ENCODE measurements around the gene ADAMTS15. TPM values are rescaled to one million over a fixed set of nuclear protein-coding genes. Genes with fewer than 3 reads are reported as not detected.

The ADAMTS15 gene
- total RNA-seq, 2 donors from 2014 or later = 4.0 to 9.9 TPM

DNA sequence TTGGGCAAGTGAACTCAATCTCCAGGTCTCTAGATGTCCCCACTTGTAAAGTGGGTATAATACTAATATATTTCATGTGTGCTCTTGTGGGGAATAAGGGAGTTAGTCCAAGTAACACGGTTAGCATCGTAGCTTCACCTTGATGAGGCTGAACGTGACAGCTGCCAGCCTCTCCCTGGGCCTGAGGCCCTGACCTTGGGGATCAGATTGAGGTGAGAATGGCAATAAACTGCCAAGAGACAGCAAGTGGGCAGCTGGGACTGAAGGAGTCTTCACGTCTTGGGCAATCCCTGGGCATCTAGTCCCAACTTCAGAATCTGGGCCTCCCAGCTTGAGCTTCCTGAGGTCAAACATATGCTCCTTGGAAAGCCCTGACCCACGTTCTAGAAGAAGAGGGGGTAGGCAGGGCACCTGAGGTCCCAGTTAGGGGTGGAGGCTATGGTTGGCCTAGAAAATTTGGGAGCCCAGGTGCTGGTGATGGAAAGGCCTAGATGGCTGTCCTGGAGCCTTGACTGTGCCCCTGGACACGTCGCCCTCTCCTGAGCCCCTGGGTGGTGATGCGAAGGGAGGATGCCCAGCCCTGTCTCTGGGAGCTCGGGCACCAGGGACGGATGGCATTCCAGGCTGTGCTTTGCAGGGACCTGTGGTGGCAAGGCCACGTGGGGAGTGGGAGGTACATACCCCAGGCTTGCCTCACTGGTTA lies 23.4 kb downstream of the ADAMTS15 start:
- H3K27ac ChIP-seq = no peak overlapping the region
- no peaks in the 10 kb centered on the region for H3K36me3 ChIP-seq
- intact Hi-C loops (cut with DNase I) = no loop called here
- TF ChIP-seq, protein P1, sequence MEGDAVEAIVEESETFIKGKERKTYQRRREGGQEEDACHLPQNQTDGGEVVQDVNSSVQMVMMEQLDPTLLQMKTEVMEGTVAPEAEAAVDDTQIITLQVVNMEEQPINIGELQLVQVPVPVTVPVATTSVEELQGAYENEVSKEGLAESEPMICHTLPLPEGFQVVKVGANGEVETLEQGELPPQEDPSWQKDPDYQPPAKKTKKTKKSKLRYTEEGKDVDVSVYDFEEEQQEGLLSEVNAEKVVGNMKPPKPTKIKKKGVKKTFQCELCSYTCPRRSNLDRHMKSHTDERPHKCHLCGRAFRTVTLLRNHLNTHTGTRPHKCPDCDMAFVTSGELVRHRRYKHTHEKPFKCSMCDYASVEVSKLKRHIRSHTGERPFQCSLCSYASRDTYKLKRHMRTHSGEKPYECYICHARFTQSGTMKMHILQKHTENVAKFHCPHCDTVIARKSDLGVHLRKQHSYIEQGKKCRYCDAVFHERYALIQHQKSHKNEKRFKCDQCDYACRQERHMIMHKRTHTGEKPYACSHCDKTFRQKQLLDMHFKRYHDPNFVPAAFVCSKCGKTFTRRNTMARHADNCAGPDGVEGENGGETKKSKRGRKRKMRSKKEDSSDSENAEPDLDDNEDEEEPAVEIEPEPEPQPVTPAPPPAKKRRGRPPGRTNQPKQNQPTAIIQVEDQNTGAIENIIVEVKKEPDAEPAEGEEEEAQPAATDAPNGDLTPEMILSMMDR (IDR thresholded peaks at IDR 0.05) = no peak
- no peaks in the 10 kb centered on the region for H3K4me1 ChIP-seq
- no peaks in the 10 kb centered on the region for H3K27me3 ChIP-seq
- H3K4me3 ChIP-seq = no peak overlapping the region
- no peak for DNase-seq
- no peak overlapping the region for H3K9ac ChIP-seq (ENCODE audit: low read depth in 2 of 2, low read length in 2 of 2)
- H3K9me3 ChIP-seq = no peaks in the 10 kb centered on the region

DNA sequence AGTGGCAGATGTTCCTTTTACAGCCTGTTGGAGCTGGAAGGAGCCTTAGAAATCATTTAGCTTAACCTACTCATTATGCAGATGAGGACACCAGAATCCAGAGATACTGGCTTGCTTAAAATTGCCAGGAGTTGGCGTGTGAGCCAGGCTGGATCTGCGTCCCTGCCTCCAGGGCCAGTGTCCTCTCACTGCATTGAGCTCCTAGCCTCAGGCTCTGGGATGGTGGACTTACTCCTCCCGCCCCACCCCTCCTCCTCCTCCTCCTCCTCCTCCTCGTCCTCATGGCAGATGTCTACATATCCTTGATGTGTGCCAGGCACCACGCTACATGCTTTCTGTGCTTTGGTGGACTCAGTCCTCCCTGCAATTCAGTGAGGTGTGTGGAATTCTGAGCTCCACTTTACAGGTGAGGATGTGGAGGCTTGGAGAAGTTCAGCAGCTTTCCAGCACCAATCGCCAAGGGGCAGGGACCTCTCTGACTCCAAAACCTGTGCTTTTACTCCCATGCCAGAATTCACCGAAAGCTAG lies 24.1 kb downstream of the ADAMTS15 start:
- H3K9me3 ChIP-seq = no peaks in the 10 kb centered on the region
- H3K36me3 ChIP-seq = no peaks in the 10 kb centered on the region
- H3K4me1 ChIP-seq = no peaks in the 10 kb centered on the region
- H3K9ac ChIP-seq (ENCODE audit: low read depth in 2 of 2, low read length in 2 of 2) = no peak overlapping the region
- DNase-seq = no peak
- TF ChIP-seq, protein P1 (IDR thresholded peaks at IDR 0.05) = no peak
- no peak overlapping the region for H3K4me3 ChIP-seq
- no peak overlapping the region for H3K27ac ChIP-seq
- no peaks in the 10 kb centered on the region for H3K27me3 ChIP-seq
- intact Hi-C loops (cut with DNase I) = no loop called here

DNA sequence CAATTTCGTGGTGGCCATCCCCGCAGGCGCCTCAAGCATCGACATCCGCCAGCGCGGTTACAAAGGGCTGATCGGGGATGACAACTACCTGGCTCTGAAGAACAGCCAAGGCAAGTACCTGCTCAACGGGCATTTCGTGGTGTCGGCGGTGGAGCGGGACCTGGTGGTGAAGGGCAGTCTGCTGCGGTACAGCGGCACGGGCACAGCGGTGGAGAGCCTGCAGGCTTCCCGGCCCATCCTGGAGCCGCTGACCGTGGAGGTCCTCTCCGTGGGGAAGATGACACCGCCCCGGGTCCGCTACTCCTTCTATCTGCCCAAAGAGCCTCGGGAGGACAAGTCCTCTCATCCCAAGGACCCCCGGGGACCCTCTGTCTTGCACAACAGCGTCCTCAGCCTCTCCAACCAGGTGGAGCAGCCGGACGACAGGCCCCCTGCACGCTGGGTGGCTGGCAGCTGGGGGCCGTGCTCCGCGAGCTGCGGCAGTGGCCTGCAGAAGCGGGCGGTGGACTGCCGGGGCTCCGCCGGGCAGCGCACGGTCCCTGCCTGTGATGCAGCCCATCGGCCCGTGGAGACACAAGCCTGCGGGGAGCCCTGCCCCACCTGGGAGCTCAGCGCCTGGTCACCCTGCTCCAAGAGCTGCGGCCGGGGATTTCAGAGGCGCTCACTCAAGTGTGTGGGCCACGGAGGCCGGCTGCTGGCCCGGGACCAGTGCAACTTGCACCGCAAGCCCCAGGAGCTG lies 24.8 kb downstream of the ADAMTS15 start:
- Histone ChIP-seq H3K4me1 (no peaks in the 10 kb centered on the region), H3K9ac (ENCODE audit: low read depth in 2 of 2, low read length in 2 of 2) (no peak overlapping the region), H3K4me3 (no peak overlapping the region), H3K27me3 (no peaks in the 10 kb centered on the region), H3K36me3 (no peaks in the 10 kb centered on the region), H3K9me3 (no peaks in the 10 kb centered on the region), H3K27ac (no peak overlapping the region)
- no peak for DNase-seq
- TF ChIP-seq, protein P1 (IDR thresholded peaks at IDR 0.05) = no peak
- intact Hi-C loops (cut with DNase I) = no loop called here

DNA sequence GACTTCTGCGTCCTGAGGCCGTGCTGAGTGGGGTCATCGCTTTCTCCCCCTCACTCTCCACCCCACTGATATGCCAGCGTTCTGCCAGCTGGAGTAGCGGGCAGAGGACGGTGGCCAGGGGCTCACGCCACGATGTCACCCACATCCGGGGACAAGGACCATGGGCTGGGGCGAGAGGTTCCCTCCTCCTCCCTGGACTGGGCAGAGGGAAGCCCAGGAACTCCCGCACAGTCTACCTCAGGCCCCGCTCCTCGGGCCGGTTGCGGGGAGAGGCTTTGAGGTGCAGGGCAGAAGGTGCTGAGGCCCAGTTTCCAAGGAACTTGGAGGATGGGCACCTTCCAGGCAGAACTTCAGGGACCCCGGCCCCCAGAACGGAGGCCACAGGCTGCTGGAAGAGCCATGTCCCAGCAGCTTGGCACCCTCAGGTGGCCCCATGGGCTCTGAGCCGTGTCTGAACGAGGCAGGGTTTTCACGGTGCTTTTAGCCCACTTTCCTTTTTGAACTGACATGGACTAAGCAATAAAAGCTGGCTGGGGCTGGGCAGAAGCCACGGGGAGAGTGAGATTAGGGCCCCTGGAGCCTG lies 25.4 kb downstream of the ADAMTS15 start:
- no peaks in the 10 kb centered on the region for H3K36me3 ChIP-seq
- no peak overlapping the region for H3K27ac ChIP-seq
- no peaks in the 10 kb centered on the region for H3K9me3 ChIP-seq
- H3K4me3 ChIP-seq = no peak overlapping the region
- H3K9ac ChIP-seq (ENCODE audit: low read depth in 2 of 2, low read length in 2 of 2) = no peak overlapping the region
- no peaks in the 10 kb centered on the region for H3K4me1 ChIP-seq
- intact Hi-C loops (cut with DNase I) = no loop called here
- TF ChIP-seq, protein P1 (IDR thresholded peaks at IDR 0.05) = no peak
- DNase-seq = no peak
- no peaks in the 10 kb centered on the region for H3K27me3 ChIP-seq

DNA sequence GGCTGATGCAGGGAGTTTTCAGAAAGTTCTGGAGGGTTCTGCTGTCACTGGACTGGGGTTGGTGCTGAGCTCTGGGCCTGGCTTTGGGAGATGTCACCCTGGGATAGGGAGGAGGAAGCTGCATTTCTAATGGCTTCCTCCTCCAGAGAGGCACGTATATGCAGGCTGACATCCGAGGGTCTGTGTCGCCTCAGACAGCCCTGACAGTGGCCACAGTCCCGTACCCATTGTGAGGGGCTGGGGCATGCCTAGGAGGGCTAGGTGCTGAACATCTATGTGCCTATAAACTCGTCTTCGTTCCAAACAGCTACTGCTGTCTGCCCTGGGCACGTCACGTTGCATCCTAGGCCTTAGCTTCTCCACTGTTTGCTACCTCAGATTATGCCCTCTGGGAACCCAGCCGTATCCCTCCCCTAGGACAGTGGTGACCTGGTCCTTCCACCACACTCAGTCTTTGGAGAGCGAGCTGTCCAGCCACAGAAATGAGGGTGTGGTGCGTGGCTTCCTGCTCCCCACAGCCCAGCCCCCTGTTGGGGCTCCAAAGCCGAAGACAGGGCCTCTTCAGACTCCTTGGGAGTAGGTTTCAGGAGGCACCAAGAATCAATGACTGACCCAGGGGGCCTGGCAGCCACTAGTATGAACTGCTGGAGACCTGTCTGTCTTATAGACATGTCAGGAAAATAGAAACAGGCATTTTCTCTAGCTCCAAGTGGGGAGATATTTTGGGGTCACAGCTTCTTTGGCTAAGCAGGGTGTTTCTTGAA lies 26.4 kb downstream of the ADAMTS15 start:
- no peaks in the 10 kb centered on the region for H3K36me3 ChIP-seq
- DNase-seq = no peak
- TF ChIP-seq, protein P1 (IDR thresholded peaks at IDR 0.05) = no peak
- H3K4me3 ChIP-seq = no peak overlapping the region
- no peaks in the 10 kb centered on the region for H3K9me3 ChIP-seq
- H3K27ac ChIP-seq = no peak overlapping the region
- intact Hi-C loops (cut with DNase I) = no loop called here
- no peak overlapping the region for H3K9ac ChIP-seq (ENCODE audit: low read depth in 2 of 2, low read length in 2 of 2)
- no peaks in the 10 kb centered on the region for H3K4me1 ChIP-seq
- no peaks in the 10 kb centered on the region for H3K27me3 ChIP-seq

Measured in colonic mucosa (tissue), 4 donors.